ENCODE data around the gene YDJC.
"Not testable (repeated sequence)": the region's sequence is repeated elsewhere in the genome, so short reads cannot be mapped to it uniquely, and the experiment has no call there.

YDJC gene

DNA sequence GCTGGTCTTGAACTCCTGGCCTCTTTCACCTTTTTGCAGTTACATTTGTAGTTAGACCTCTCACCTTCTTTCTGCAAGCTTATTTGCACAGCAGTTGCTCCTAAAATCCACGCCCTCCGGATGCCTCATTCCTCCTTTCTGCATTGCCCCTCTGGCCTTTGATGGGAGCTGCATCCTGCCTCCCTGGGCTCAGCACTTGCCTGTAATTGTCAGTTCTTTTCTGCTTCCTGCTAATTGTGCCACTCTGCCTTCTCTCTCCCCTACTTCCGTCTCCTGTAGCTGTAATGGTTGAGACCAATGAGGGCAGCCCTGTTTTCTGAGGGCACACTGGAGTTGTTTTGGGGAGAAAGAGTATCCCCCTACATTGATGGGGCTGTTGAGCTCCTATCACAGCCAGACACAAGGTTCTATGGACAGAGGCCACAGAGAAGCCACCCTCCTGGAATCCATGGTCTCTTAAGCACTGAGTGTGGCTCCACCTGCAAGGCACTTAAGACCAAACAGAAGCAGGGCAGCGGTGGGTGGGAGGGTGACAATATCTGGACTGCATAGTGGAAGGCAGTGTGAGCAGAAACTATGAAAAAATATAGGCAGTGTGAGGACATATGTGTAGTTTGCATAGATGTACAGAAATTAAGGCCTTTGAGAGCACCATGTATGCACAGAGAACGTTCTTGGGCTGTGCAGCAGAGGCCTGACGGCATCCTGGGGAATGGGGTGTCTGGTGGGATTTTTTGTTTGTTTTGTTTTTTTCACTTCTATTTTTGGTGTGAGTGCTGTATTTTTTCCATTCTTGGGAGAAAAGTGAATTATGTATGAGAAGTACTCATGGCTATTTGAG lies 30.5 kb downstream of the YDJC start:
- Histone ChIP-seq H3K9me3 (ENCODE audit: low read length) (no peaks in the 10 kb centered on the region), H3K27me3 (ENCODE audit: insufficient read depth, low read length) (no peaks in the 10 kb centered on the region), H2AFZ (ENCODE audit: low read depth, low read length) (no peak overlapping the region), H3K4me1 (ENCODE audit: insufficient read depth, low read length) (no peaks in the 10 kb centered on the region), H3K36me3 (ENCODE audit: insufficient read depth, low read length) (peaks cover 39% of the 10 kb centered on the region), H3K4me3 (ENCODE audit: low read length) (no peak overlapping the region)

DNA sequence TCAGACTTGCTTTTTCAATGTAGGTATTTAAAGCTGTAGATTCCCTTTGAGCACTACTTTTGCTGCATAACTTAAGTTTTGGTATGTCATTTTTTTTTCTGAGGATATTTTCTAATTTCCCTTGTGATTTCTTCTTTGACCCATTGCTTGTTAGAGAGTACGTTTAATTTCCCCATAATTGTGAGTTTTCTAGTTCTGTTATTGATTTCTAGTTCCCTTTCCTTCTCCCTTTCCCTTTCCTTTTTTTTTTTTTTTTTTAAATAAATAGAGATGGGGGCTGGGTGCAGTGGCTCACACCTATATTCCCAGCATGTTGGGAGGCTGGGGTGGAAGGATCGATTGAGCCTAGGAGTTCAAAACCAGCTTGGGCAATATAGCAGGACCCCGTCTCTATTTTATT lies 31.5 kb downstream of the YDJC start:
- no peak overlapping the region for H3K4me3 ChIP-seq (ENCODE audit: low read length)
- H3K36me3 ChIP-seq (ENCODE audit: insufficient read depth, low read length) = peaks cover 49% of the 10 kb centered on the region
- H3K9me3 ChIP-seq (ENCODE audit: low read length) = no peaks in the 10 kb centered on the region
- H2AFZ ChIP-seq (ENCODE audit: low read depth, low read length) = no peak overlapping the region
- no peaks in the 10 kb centered on the region for H3K4me1 ChIP-seq (ENCODE audit: insufficient read depth, low read length)
- H3K27me3 ChIP-seq (ENCODE audit: insufficient read depth, low read length) = no peaks in the 10 kb centered on the region

GRCh38 chr22:21596356-21597135 lies 33.3 kb downstream of the YDJC start:
- H3K9me3 ChIP-seq (ENCODE audit: low read length); H3K4me3 ChIP-seq (ENCODE audit: low read length); H3K4me1 ChIP-seq (ENCODE audit: insufficient read depth, low read length); H3K27me3 ChIP-seq (ENCODE audit: insufficient read depth, low read length); H2AFZ ChIP-seq (ENCODE audit: low read depth, low read length): not testable (repeated sequence)
- H3K36me3 ChIP-seq (ENCODE audit: insufficient read depth, low read length) = peaks cover 63% of the 10 kb centered on the region

DNA sequence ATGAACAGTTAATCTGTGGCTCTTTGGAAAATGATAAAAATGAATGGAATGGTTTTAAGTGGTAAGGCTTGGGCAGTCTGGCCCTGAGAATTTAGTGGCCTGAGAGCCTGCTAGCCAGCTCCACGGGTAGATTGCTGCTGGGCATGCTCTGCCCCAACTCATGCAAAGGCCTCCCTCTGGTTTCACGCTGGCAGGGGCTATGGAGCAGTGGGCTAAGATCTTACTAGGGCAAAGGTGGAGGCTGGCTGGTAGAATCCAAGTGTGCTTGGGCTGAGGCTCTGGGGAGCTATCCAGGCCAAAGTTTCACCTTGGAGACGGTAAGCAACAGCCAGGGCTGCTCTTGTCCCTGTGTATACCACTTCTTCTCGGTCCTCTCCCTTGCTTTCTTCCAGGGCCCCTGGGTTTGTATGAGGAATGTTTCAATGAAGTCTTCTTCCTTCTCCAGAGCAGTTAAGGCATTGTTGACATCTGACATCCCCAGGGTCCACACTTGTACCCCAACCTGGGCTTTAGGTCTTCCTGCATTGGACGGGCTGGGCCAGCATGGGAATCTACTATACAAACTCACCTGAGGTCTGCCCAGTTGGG lies 34.9 kb downstream of the YDJC start:
- no peak overlapping the region for H2AFZ ChIP-seq (ENCODE audit: low read depth, low read length)
- peaks cover 64% of the 10 kb centered on the region for H3K36me3 ChIP-seq (ENCODE audit: insufficient read depth, low read length)
- H3K27me3 ChIP-seq (ENCODE audit: insufficient read depth, low read length) = no peaks in the 10 kb centered on the region
- H3K9me3 ChIP-seq (ENCODE audit: low read length) = no peaks in the 10 kb centered on the region
- H3K4me1 ChIP-seq (ENCODE audit: insufficient read depth, low read length) = no peaks in the 10 kb centered on the region
- no peak overlapping the region for H3K4me3 ChIP-seq (ENCODE audit: low read length)

GRCh38 chr22:21593406-21594232 lies 36.2 kb downstream of the YDJC start:
- no peaks in the 10 kb centered on the region for H3K27me3 ChIP-seq (ENCODE audit: insufficient read depth, low read length)
- H3K4me3 ChIP-seq (ENCODE audit: low read length) = no peak overlapping the region
- H3K36me3 ChIP-seq (ENCODE audit: insufficient read depth, low read length) = peaks cover 60% of the 10 kb centered on the region
- H3K4me1 ChIP-seq (ENCODE audit: insufficient read depth, low read length) = no peaks in the 10 kb centered on the region
- H3K9me3 ChIP-seq (ENCODE audit: low read length) = no peaks in the 10 kb centered on the region
- H2AFZ ChIP-seq (ENCODE audit: low read depth, low read length) = no peak overlapping the region

DNA sequence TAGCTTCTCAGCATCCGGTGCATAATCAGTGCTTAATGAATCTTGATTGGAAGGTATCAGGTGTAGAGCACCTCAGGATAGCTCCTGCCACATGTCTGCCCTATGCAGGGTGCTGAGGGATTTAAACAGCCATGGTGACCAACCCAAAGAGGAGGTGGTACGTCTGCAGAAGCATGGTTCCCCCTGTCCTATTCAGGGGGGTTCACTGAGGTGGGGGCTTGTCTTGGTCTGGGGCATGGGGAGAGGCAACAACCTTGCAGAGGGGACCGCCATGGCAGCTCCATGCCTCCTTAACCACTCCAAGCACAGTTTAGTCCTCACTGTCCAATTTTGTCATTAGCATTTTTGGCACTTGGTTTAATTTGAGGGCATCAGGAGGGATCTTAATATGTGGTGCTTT lies 37.4 kb downstream of the YDJC start:
- H3K4me1 ChIP-seq (ENCODE audit: insufficient read depth, low read length) = no peaks in the 10 kb centered on the region
- peaks cover 57% of the 10 kb centered on the region for H3K36me3 ChIP-seq (ENCODE audit: insufficient read depth, low read length)
- H3K4me3 ChIP-seq (ENCODE audit: low read length) = no peak overlapping the region
- no peaks in the 10 kb centered on the region for H3K27me3 ChIP-seq (ENCODE audit: insufficient read depth, low read length)
- H3K9me3 ChIP-seq (ENCODE audit: low read length) = no peaks in the 10 kb centered on the region
- H2AFZ ChIP-seq (ENCODE audit: low read depth, low read length) = no peak overlapping the region

DNA sequence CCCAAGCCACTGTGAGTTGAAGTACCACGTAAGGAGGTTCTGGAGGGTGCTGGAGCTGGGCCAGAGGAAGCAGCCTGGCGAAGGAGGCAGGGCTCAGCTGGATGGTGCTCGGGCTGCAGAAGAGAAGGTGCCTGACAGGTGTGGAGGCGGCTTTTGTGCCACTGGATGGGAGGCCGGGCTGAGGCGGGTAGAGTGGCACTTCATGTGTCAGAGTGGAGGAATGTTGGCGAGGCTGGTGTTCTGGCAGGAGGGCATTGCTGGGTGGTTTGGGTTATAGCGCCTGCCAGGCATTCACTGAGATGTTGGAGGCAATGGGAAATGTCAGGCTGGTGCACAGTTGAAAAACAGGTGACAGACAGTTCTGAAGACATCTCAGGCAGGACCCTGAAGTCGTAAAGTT lies 38.1 kb downstream of the YDJC start:
- Histone ChIP-seq H3K4me3 (ENCODE audit: low read length) (no peak overlapping the region), H2AFZ (ENCODE audit: low read depth, low read length) (no peak overlapping the region), H3K27me3 (ENCODE audit: insufficient read depth, low read length) (no peaks in the 10 kb centered on the region), H3K4me1 (ENCODE audit: insufficient read depth, low read length) (no peaks in the 10 kb centered on the region), H3K9me3 (ENCODE audit: low read length) (no peaks in the 10 kb centered on the region), H3K36me3 (ENCODE audit: insufficient read depth, low read length) (peaks cover 53% of the 10 kb centered on the region)

- H3K4me3 ChIP-seq (ENCODE audit: low read length) = no peak overlapping the region
- no peaks in the 10 kb centered on the region for H3K4me1 ChIP-seq (ENCODE audit: insufficient read depth, low read length)
- no peaks in the 10 kb centered on the region for H3K27me3 ChIP-seq (ENCODE audit: insufficient read depth, low read length)
- peaks cover 46% of the 10 kb centered on the region for H3K36me3 ChIP-seq (ENCODE audit: insufficient read depth, low read length)
- H2AFZ ChIP-seq (ENCODE audit: low read depth, low read length) = no peak overlapping the region
- no peaks in the 10 kb centered on the region for H3K9me3 ChIP-seq (ENCODE audit: low read length)
Observed at GRCh38 chr22:21590809-21591641, 38.8 kb downstream of the YDJC start.

- Histone ChIP-seq H3K9me3 (ENCODE audit: low read length) (no peaks in the 10 kb centered on the region), H3K4me1 (ENCODE audit: insufficient read depth, low read length) (no peaks in the 10 kb centered on the region), H3K27me3 (ENCODE audit: insufficient read depth, low read length) (no peaks in the 10 kb centered on the region), H3K36me3 (ENCODE audit: insufficient read depth, low read length) (peaks cover 39% of the 10 kb centered on the region), H2AFZ (ENCODE audit: low read depth, low read length) (no peak overlapping the region), H3K4me3 (ENCODE audit: low read length) (no peak overlapping the region)
Observed at GRCh38 chr22:21589396-21589795, 40.4 kb downstream of the YDJC start.

GRCh38 chr22:21587803-21588611 lies 41.8 kb downstream of the YDJC start:
- Histone ChIP-seq H3K36me3 (ENCODE audit: insufficient read depth, low read length) (peaks cover 31% of the 10 kb centered on the region), H3K27me3 (ENCODE audit: insufficient read depth, low read length) (no peaks in the 10 kb centered on the region), H3K4me3 (ENCODE audit: low read length) (no peak overlapping the region), H2AFZ (ENCODE audit: low read depth, low read length) (no peak overlapping the region), H3K9me3 (ENCODE audit: low read length) (no peaks in the 10 kb centered on the region), H3K4me1 (ENCODE audit: insufficient read depth, low read length) (no peaks in the 10 kb centered on the region)

- Histone ChIP-seq H2AFZ (ENCODE audit: low read depth, low read length) (no peak overlapping the region), H3K4me1 (ENCODE audit: insufficient read depth, low read length) (no peaks in the 10 kb centered on the region), H3K4me3 (ENCODE audit: low read length) (no peak overlapping the region), H3K9me3 (ENCODE audit: low read length) (no peaks in the 10 kb centered on the region), H3K36me3 (ENCODE audit: insufficient read depth, low read length) (peaks cover 18% of the 10 kb centered on the region), H3K27me3 (ENCODE audit: insufficient read depth, low read length) (no peaks in the 10 kb centered on the region)
Observed at GRCh38 chr22:21585389-21585788, 44.4 kb downstream of the YDJC start.

Data from neuron (in vitro differentiated cells).